Measurements from ENCODE around the gene TP53RK. TPM values are rescaled to one million over a fixed set of nuclear protein-coding genes. Genes with fewer than 3 reads are reported as not detected.

Gene TP53RK
- total and polyA plus RNA-seq, 2 of the 13 experiments (the other 11 are each of a cell fraction or from before 2014, with no cell fraction given), result 12.9 to 25.5 TPM

GRCh38 chr20:46639587-46639986 is 49.7 kb downstream of the TP53RK start (continued):
- TF ChIP-seq, protein P1, sequence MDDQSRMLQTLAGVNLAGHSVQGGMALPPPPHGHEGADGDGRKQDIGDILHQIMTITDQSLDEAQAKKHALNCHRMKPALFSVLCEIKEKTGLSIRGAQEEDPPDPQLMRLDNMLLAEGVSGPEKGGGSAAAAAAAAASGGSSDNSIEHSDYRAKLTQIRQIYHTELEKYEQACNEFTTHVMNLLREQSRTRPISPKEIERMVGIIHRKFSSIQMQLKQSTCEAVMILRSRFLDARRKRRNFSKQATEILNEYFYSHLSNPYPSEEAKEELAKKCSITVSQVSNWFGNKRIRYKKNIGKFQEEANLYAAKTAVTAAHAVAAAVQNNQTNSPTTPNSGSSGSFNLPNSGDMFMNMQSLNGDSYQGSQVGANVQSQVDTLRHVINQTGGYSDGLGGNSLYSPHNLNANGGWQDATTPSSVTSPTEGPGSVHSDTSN (CRISPR knock-in tag; IDR thresholded peaks at IDR 0.05; ENCODE audit: borderline replicate concordance), result no peak
- TF ChIP-seq AGO1 (IDR thresholded peaks at IDR 0.05; ENCODE audit: low read depth, low read length, poor library complexity, severe bottlenecking), result no peak
- no peak for TF ChIP-seq IRF1 (CRISPR knock-in tag; IDR thresholded peaks at IDR 0.05; ENCODE audit: low read depth)
- TF ChIP-seq SP4 (CRISPR knock-in tag; IDR thresholded peaks at IDR 0.05), result no peak
- TF ChIP-seq PPARG (CRISPR knock-in tag; conservative IDR thresholded peaks at IDR 0.05), result no peak
- no peak for TF ChIP-seq MAF1 (CRISPR knock-in tag; IDR thresholded peaks at IDR 0.05; ENCODE audit: borderline replicate concordance)
- TF ChIP-seq ZSCAN9 (CRISPR knock-in tag; IDR thresholded peaks at IDR 0.05; ENCODE audit: borderline replicate concordance), result no peak
- no peak for TF ChIP-seq ZIK1 (CRISPR knock-in tag; IDR thresholded peaks at IDR 0.05; ENCODE audit: borderline replicate concordance, low read depth)
- no peak for TF ChIP-seq ZFX (CRISPR knock-in tag; IDR thresholded peaks at IDR 0.05; ENCODE audit: low read depth)
- peak; percentile 93 for TF ChIP-seq CHD4 (IDR thresholded peaks at IDR 0.05; ENCODE audit: borderline replicate concordance, low read length)
- no peak for TF ChIP-seq CBFB (CRISPR knock-in tag; IDR thresholded peaks at IDR 0.05)

DNA sequence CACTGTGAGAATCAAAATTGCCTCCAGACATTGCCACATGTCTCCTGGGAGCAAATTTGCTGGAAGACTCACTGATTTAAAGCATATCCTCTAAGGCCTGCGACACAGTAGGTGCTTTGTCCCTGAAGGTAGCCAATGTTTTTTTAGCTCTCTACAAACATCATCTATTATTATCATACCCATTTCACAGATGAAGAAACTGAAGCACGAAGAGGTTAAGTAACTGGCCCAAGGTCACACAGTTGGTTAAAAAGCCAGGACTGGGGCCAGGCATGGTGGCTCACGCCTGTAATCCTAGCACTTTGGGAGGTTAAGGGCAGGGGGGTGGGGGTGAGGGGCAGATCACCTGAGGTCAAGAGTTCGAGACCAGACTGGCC is 50.4 kb downstream of the TP53RK start:
- H3K27me3 ChIP-seq (ENCODE audit: control insufficient read depth in 1 of 2, insufficient read depth in 2 of 2, low read length in 2 of 2), result no peaks in the 10 kb centered on the region
- H3K36me3 ChIP-seq (replicated peaks in 1 of 2; ENCODE audit: control insufficient read depth in 1 of 2, insufficient read depth in 2 of 2, low read length in 2 of 2), result peaks cover 7 to 40% of the 10 kb centered on the region in 2 experiments; a peak in 4 of 5 replicates
- ATAC-seq (no peak), DNase-seq (ENCODE audit: low spot score) (no peak), FAIRE-seq (no peak)
- intact Hi-C loops (cut with micrococcal nuclease; ENCODE audit: unreplicated experiment), result loop anchor here (1.0 kb wide), 2 partner anchors 12 to 35 kb away; partner anchors contain the start of gene SLC13A3
- H3K79me2 ChIP-seq (ENCODE audit: insufficient read depth, low read length), result peaks cover 21% of the 10 kb centered on the region
- ChIA-PET CTCF (ENCODE audit: low intra/inter-chr PET ratio, low total read pairs) (no interaction called here), POLR2A (interaction anchor here (1.1 to 6.4 kb wide), 7 partner anchors 10 to 71 kb away, joined by 3 to 72 read pairs (median 6); partner anchors contain the start of gene SLC13A3)
- no peaks in the 10 kb centered on the region for H3K9me3 ChIP-seq (ENCODE audit: low read length)
- H3K4me2 ChIP-seq (ENCODE audit: low read depth, low read length), result peak overlapping the region; percentile 65; the same call in 1 of the 2 replicates
- WGBS (ENCODE audit: low lambda C conversion rate), result 94% methylated on average over 4 of the region's 4 CpGs
- peak overlapping the region; percentile 75 for H3K27ac ChIP-seq (ENCODE audit: extremely low read length, insufficient read depth, low read length)
- in situ Hi-C loops (cut with HindIII; ENCODE audit: extremely low pct_ligation_motif_present, low pct_unique_long_range_greater_than_20kb), result loop anchor here (5.0 kb wide), 1 partner anchor 72 kb away; no protein-coding TSS in a partner anchor
- peaks cover 100% of the 10 kb centered on the region for H3K4me1 ChIP-seq (ENCODE audit: insufficient read depth, low read length)
- H3K4me3 ChIP-seq (replicated peaks in 1 of 3; ENCODE audit: insufficient read depth in 1 of 3, low read depth in 2 of 3, low read length in 3 of 3), result no peak overlapping the region
- H4K20me1 ChIP-seq (ENCODE audit: insufficient read depth, low read length), result no peaks in the 10 kb centered on the region
- no TSS peak for BruUV-seq (replicated peaks)
- peak overlapping the region; percentile 65 for H3K9ac ChIP-seq (ENCODE audit: insufficient read depth, low read depth, low read length)
- H2AFZ ChIP-seq (ENCODE audit: low read length), result no peak overlapping the region
- TF ChIP-seq ZMYM4 (CRISPR knock-in tag; IDR thresholded peaks at IDR 0.05) (no peak), BCLAF1 (IDR thresholded peaks at IDR 0.05) (no peak), ADNP (CRISPR knock-in tag; IDR thresholded peaks at IDR 0.05) (0 out of 2 replicates have a peak, but pooled peaks have one; percentile 11), KDM1A (CRISPR knock-in tag; IDR thresholded peaks at IDR 0.05) (peak; percentile 80), ZNF891 (CRISPR knock-in tag; IDR thresholded peaks at IDR 0.05) (no peak), NFE2L1 (CRISPR knock-in tag; IDR thresholded peaks at IDR 0.05; ENCODE audit: borderline replicate concordance) (no peak)
- TF ChIP-seq, protein P2, sequence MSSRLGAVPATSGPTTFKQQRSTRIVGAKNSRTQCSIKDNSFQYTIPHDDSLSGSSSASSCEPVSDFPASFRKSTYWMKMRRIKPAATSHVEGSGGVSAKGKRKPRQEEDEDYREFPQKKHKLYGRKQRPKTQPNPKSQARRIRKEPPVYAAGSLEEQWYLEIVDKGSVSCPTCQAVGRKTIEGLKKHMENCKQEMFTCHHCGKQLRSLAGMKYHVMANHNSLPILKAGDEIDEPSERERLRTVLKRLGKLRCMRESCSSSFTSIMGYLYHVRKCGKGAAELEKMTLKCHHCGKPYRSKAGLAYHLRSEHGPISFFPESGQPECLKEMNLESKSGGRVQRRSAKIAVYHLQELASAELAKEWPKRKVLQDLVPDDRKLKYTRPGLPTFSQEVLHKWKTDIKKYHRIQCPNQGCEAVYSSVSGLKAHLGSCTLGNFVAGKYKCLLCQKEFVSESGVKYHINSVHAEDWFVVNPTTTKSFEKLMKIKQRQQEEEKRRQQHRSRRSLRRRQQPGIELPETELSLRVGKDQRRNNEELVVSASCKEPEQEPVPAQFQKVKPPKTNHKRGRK (CRISPR knock-in tag; IDR thresholded peaks at IDR 0.05), result no peak

Data from HepG2 (cell line).